Measurements from ENCODE around the gene SEC31A. TPM values are rescaled to one million over a fixed set of nuclear protein-coding genes. Genes with fewer than 3 reads are reported as not detected.
A peak's percentile ranks its signal among the peaks of the same experiment; 100 is the strongest.

Gene SEC31A
- total RNA-seq, 3 donors from 2014 or later: 186 to 234 (median 231) TPM

- no peak for DNase-seq (ENCODE audit: low spot score in 2 of 2)
- H3K4me3 ChIP-seq: peak overlapping the region; percentile 72 to 82 (median 76)
- H3K9me3 ChIP-seq: no peaks in the 10 kb centered on the region
- TF ChIP-seq POLR2AphosphoS5 (IDR thresholded peaks at IDR 0.05): no peak
- no peak for TF ChIP-seq POLR2A (IDR thresholded peaks at IDR 0.05)
- TF ChIP-seq, protein P1, sequence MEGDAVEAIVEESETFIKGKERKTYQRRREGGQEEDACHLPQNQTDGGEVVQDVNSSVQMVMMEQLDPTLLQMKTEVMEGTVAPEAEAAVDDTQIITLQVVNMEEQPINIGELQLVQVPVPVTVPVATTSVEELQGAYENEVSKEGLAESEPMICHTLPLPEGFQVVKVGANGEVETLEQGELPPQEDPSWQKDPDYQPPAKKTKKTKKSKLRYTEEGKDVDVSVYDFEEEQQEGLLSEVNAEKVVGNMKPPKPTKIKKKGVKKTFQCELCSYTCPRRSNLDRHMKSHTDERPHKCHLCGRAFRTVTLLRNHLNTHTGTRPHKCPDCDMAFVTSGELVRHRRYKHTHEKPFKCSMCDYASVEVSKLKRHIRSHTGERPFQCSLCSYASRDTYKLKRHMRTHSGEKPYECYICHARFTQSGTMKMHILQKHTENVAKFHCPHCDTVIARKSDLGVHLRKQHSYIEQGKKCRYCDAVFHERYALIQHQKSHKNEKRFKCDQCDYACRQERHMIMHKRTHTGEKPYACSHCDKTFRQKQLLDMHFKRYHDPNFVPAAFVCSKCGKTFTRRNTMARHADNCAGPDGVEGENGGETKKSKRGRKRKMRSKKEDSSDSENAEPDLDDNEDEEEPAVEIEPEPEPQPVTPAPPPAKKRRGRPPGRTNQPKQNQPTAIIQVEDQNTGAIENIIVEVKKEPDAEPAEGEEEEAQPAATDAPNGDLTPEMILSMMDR (IDR thresholded peaks at IDR 0.05): no peak
- no peaks in the 10 kb centered on the region for H3K27me3 ChIP-seq
- intact Hi-C loops (cut with DNase I; ENCODE audit: low total_unique reads): no loop called here
- peak overlapping the region; percentile 95 to 96 for H3K27ac ChIP-seq
- H3K4me1 ChIP-seq: peaks cover 4 to 11% of the 10 kb centered on the region in 2 donors
- no peaks in the 10 kb centered on the region for H3K36me3 ChIP-seq
These were observed 9.1 kb upstream of the SEC31A start for GRCh38 chr4:82900066-82900410.

- Histone ChIP-seq H3K27ac (peak overlapping the region; percentile 95 to 96), H3K4me1 (peaks cover 4 to 11% of the 10 kb centered on the region in 2 donors), H3K4me3 (peak overlapping the region; percentile 72 to 82 (median 76)), H3K9me3 (no peaks in the 10 kb centered on the region), H3K27me3 (no peaks in the 10 kb centered on the region), H3K36me3 (no peaks in the 10 kb centered on the region)
- TF ChIP-seq POLR2AphosphoS5 (IDR thresholded peaks at IDR 0.05) (no peak), POLR2A (IDR thresholded peaks at IDR 0.05) (no peak)
- TF ChIP-seq, protein P1 (IDR thresholded peaks at IDR 0.05): no peak
- no peak for DNase-seq (ENCODE audit: low spot score in 2 of 2)
- intact Hi-C loops (cut with DNase I; ENCODE audit: low total_unique reads): no loop called here
These were observed 8.6 kb upstream of the SEC31A start for GRCh38 chr4:82899374-82900065.

- intact Hi-C loops (cut with DNase I; ENCODE audit: low total_unique reads): no loop called here
These were observed 7.6 kb upstream of the SEC31A start for GRCh38 chr4:82898322-82899243.

DNA sequence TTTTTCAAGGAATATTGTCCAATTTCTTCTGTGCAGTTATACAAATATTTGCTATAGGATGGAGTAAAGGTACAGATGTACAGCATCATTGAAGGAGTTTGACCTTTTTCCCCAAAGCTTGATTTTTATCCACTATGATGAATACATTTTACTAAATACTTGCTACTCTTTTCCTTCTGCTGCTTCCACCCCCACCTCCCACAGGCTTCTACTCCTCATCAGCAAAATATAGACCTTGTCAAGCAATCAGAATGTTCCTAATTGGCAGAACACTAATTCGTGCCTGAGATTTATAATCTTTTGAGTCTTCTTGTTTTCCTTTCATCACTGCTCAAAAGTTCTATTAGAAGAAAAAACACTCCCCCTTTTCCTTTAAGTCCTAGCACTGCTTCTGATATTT, 5.8 kb upstream of the SEC31A start:
- Histone ChIP-seq H3K36me3 (no peaks in the 10 kb centered on the region), H3K9me3 (no peaks in the 10 kb centered on the region), H3K27ac (no peak overlapping the region), H3K27me3 (no peaks in the 10 kb centered on the region), H3K4me1 (peaks cover 4 to 14% of the 10 kb centered on the region in 2 donors), H3K4me3 (no peak overlapping the region)
- no peak for DNase-seq (ENCODE audit: low spot score in 2 of 2)
- intact Hi-C loops (cut with DNase I; ENCODE audit: low total_unique reads): no loop called here
- TF ChIP-seq, protein P1 (IDR thresholded peaks at IDR 0.05): no peak
- TF ChIP-seq POLR2AphosphoS5 (IDR thresholded peaks at IDR 0.05) (no peak), POLR2A (IDR thresholded peaks at IDR 0.05) (no peak)

More at GRCh38 chr4:82898322-82899243, 7.6 kb upstream of the SEC31A start:
- no peak for DNase-seq (ENCODE audit: low spot score in 2 of 2)
- Histone ChIP-seq H3K4me1 (peaks cover 4 to 11% of the 10 kb centered on the region in 2 donors), H3K27me3 (no peaks in the 10 kb centered on the region), H3K4me3 (peak overlapping the region; percentile 72 to 82 (median 76)), H3K27ac (peak overlapping the region; percentile 95 to 96), H3K9me3 (no peaks in the 10 kb centered on the region), H3K36me3 (no peaks in the 10 kb centered on the region)
- TF ChIP-seq, protein P1 (IDR thresholded peaks at IDR 0.05): peak in 2 of 3 donors; percentile 21 to 42
- TF ChIP-seq POLR2A (IDR thresholded peaks at IDR 0.05): no peak

DNA sequence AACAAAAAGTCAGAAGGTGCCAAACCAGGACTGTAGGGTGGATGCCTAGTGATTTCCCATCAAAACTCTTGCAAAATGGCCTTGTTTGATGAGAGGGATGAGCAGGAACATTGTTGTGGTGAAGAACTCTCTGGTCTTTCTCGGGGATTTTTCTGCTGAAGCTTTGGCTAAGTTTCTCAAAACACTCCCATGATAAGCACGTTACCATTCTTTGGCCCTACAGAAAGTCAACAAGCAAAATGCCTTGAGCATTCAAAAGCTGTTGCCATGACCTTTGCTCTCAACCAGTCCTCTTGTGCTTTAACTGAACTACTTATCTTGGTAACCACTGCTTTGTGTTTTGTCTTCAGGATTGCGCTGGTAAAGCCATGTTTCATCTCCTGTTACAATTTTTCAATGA, 3.0 kb upstream of the SEC31A start:
- no peaks in the 10 kb centered on the region for H3K27me3 ChIP-seq
- H3K36me3 ChIP-seq: no peaks in the 10 kb centered on the region
- no peak for DNase-seq (ENCODE audit: low spot score in 2 of 2)
- no peaks in the 10 kb centered on the region for H3K9me3 ChIP-seq
- TF ChIP-seq POLR2A (IDR thresholded peaks at IDR 0.05) (no peak), POLR2AphosphoS5 (IDR thresholded peaks at IDR 0.05) (no peak)
- TF ChIP-seq, protein P1 (IDR thresholded peaks at IDR 0.05): no peak
- peaks cover 4 to 14% of the 10 kb centered on the region in 2 donors for H3K4me1 ChIP-seq
- H3K27ac ChIP-seq: no peak overlapping the region
- H3K4me3 ChIP-seq: no peak overlapping the region
- intact Hi-C loops (cut with DNase I; ENCODE audit: low total_unique reads): no loop called here

All from breast epithelium (tissue), 4 donors.